Ishikawa (cell line): ENCODE data around the gene FTO.

ENCODE experiments used
- CEBPB ChIP-seq: IDR thresholded peaks from 2 replicates; pipeline ENCODE4 v1.6.1; 2012
- CREB1 ChIP-seq: IDR thresholded peaks from 2 replicates; pipeline ENCODE4 v1.6.1; 2012; ENCODE audit warnings: low read depth
- EGR1 ChIP-seq: IDR thresholded peaks from 2 replicates; pipeline ENCODE4 v1.6.1; 2012
- EP300 ChIP-seq: IDR thresholded peaks from 2 replicates; pipeline ENCODE4 v1.6.1; 2012; ENCODE audit warnings: borderline replicate concordance
- FOXM1 ChIP-seq: IDR thresholded peaks from 2 replicates; pipeline ENCODE4 v1.6.1; 2012; ENCODE audit warnings: low read depth, borderline replicate concordance
- NFIC ChIP-seq: IDR thresholded peaks from 2 replicates; pipeline ENCODE4 v1.6.1; 2012
- RAD21 ChIP-seq: IDR thresholded peaks from 2 replicates; pipeline ENCODE4 v1.6.1; 2012; ENCODE audit warnings: low read depth
- REST ChIP-seq: IDR thresholded peaks from 2 replicates; pipeline ENCODE4 v1.6.1; 2012; ENCODE audit warnings: low read depth, mild to moderate bottlenecking
- TAF1 ChIP-seq: IDR thresholded peaks from 2 replicates; pipeline ENCODE4 v1.6.1; 2012; ENCODE audit warnings: low read depth, mild to moderate bottlenecking
- TCF12 ChIP-seq: IDR thresholded peaks from 2 replicates; pipeline ENCODE4 v1.6.1; 2012; ENCODE audit warnings: low read depth
- TEAD4 ChIP-seq: IDR thresholded peaks from 2 replicates; pipeline ENCODE4 v1.6.1; 2012
- YY1 ChIP-seq: IDR thresholded peaks from 2 replicates; pipeline ENCODE4 v1.6.1; 2012; ENCODE audit warnings: low read depth
- ZBTB7A ChIP-seq: IDR thresholded peaks from 2 replicates; pipeline ENCODE4 v1.6.1; 2012; ENCODE audit warnings: low read depth
- TF ChIP-seq, protein P1 (sequence below): IDR thresholded peaks from 2 replicates; pipeline ENCODE4 v1.6.1; 2012
- TF ChIP-seq, protein P2 (sequence below): IDR thresholded peaks from 2 replicates; pipeline ENCODE4 v1.6.1; 2012

The FTO gene

GRCh38 chr16:53950677-53951076, 246.7 kb downstream of the FTO start:
- TF ChIP-seq TCF12: no peak
- TF ChIP-seq YY1: no peak
- TF ChIP-seq NFIC: no peak
- no peak for TF ChIP-seq RAD21
- TF ChIP-seq FOXM1: no peak
- TF ChIP-seq REST: no peak
- TF ChIP-seq TEAD4: no peak
- no peak for TF ChIP-seq CREB1
- TF ChIP-seq TAF1: no peak
- TF ChIP-seq EP300: no peak
- TF ChIP-seq, protein P1, sequence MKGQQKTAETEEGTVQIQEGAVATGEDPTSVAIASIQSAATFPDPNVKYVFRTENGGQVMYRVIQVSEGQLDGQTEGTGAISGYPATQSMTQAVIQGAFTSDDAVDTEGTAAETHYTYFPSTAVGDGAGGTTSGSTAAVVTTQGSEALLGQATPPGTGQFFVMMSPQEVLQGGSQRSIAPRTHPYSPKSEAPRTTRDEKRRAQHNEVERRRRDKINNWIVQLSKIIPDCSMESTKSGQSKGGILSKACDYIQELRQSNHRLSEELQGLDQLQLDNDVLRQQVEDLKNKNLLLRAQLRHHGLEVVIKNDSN: no peak
- TF ChIP-seq ZBTB7A: no peak
- no peak for TF ChIP-seq CEBPB
- TF ChIP-seq, protein P2, sequence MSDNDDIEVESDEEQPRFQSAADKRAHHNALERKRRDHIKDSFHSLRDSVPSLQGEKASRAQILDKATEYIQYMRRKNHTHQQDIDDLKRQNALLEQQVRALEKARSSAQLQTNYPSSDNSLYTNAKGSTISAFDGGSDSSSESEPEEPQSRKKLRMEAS: no peak
- no peak for TF ChIP-seq EGR1

DNA sequence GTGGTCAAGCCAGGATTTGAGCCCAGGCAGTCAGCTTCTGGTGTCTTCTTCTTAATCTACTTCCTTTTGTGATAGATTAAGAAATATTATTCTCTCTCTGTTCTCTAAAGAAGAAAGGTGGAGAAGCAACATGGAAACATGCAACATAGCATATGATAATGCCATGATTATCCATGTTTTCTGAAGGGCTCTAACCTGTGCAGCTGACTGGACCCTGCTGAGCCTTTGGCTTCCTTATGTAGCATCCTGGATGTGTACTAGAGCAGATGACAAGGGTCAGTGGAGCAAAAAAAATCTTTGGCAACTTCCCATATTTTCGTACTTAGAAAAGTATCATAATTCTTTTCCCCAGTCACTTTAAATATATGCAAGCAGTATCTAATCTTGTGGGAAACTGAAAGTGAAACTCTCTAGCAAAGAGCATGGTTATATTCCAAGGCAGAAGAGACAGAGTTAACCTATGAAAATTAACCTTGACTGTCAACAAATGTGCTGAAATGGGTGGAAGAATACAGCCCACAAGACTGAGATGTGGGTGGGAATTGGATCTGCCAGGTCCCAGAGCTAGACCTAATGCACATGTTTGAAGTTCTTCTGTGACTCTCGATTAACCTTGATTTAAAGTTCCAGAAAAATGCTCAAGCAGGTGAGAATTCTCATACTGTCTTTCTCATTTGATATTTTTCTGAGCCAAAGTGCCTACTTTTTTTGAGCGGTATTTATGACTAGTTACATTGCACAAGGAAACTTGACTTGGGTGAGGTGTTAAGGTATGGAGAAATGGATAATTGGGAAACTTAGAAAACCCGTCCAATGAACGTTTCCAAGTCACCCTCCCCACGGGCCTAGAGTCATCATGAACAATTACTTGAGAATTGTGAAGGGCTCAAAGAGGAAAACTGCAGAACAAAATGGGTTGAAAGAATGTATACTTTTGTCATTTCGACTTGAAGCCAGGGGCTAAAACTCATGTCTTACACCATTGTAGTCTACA, 248.6 kb downstream of the FTO start:
- TF ChIP-seq FOXM1 (no peak), YY1 (no peak), NFIC (no peak)

DNA sequence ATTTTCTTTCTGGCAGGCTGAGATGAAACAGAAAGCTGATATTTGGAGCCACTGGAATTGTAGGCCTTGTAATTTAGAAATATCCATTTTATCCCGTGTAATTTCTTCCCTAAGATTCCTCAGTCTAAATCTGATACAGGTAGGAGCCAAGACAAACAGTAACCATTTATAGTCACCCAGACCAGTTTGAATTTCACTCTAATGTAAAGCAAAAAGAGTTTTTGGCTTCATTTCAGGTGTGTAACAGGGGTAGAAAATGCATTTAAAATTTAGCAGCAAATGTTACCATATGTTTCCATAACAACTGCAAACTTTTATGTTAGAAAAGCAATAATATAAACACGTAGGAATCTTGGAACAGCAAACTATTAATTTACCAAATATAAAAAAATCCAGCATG, 249.4 kb downstream of the FTO start:
- TF ChIP-seq CEBPB (no peak), ZBTB7A (no peak), REST (no peak), TAF1 (no peak), NFIC (no peak), EGR1 (no peak), CREB1 (no peak), FOXM1 (no peak), RAD21 (no peak), EP300 (no peak), YY1 (no peak), TEAD4 (no peak), TCF12 (no peak)
- TF ChIP-seq, protein P1: no peak
- TF ChIP-seq, protein P2: no peak

- TF ChIP-seq CREB1 (no peak), TAF1 (no peak), ZBTB7A (no peak), EGR1 (no peak), NFIC (no peak), EP300 (no peak), TEAD4 (no peak), YY1 (no peak), TCF12 (no peak), CEBPB (no peak), FOXM1 (no peak), RAD21 (no peak), REST (no peak)
- TF ChIP-seq, protein P1: no peak
- TF ChIP-seq, protein P2: no peak
Observed at GRCh38 chr16:53955221-53955875, 251.4 kb downstream of the FTO start.
